Activated CD4-positive, alpha-beta T cell treated with anti-CD3 and anti-CD28 coated beads for 48 hours (primary cell): ENCODE results near the gene TRIOBP.

Source experiments
- DNase-seq: peaks from one replicate; pipeline ENCODE4 v3.0.0-alpha.2; 2020

The TRIOBP gene

DNA sequence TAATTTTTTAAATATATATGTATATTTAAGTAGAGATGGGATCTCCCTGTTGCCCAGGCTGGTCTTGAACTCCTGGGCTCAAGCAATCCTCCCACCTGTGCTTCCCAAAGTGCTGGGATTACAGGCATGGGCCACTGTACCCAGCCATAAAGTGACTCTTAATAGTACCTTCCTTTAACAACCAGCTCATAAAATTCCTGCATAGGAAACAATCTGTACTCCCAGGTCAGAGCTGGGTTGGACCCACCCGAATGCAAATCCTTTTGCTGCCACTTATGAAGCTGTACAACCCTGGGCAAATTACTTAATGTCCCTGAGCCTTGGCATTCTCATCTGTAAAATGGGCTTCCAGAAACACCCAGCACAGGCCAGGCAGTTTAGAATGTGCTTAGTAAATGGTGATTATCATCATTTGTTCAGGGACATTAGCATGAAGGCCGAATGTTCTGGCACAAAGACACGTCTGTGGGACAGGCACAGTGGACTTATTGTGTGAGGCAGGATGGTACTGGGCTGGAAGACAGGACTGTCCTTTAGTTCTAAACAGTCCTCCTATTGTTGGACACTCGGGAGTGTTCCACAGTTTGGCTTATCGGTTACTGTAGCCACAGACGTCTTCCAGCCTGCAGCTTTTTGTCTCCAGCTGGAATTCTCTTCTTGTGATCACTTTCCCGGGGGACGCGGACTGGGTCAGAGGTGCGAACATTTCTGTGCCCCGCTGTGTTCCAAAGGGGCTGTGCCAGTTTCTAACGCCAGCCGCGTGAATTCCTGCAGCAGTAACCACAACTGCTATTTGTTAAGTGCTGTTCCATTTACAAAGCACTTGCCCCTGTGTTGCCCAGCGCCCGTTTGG is 32.4 kb upstream of the TRIOBP start:
- DNase-seq, result no peak

DNA sequence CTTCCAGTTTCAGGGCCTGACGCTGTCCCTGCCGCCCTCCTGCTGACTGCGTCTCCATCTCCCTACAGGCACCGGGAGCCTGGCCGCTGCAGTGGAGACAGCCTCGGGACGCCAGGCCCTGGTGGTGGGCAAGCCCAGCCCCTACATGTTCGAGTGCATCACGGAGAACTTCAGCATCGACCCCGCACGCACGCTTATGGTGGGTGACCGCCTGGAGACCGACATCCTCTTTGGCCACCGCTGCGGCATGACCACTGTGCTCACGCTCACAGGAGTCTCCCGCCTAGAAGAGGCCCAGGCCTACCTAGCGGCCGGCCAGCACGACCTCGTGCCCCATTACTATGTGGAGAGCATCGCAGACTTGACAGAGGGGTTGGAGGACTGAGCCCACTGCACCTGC is 31.4 kb upstream of the TRIOBP start:
- no peak for DNase-seq

DNA sequence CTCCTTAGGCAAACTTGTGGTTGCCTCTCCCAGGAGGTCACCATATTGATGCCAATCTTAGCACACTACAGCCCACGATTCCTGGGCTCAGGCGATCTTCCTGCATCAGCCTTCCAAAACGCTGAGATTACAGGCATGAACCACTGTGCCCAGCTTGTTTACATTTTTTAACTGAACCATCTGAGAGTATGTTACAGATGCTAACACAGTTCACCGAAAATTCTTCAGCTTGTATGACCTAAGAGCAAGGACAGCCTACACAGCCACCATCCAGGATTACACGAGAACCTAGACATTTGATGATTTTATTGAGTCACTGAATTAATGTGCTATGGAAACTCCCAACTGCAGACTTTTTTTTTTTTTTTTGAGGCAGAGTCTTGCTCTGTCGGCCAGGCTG is 27.3 kb upstream of the TRIOBP start:
- no peak for DNase-seq

DNA sequence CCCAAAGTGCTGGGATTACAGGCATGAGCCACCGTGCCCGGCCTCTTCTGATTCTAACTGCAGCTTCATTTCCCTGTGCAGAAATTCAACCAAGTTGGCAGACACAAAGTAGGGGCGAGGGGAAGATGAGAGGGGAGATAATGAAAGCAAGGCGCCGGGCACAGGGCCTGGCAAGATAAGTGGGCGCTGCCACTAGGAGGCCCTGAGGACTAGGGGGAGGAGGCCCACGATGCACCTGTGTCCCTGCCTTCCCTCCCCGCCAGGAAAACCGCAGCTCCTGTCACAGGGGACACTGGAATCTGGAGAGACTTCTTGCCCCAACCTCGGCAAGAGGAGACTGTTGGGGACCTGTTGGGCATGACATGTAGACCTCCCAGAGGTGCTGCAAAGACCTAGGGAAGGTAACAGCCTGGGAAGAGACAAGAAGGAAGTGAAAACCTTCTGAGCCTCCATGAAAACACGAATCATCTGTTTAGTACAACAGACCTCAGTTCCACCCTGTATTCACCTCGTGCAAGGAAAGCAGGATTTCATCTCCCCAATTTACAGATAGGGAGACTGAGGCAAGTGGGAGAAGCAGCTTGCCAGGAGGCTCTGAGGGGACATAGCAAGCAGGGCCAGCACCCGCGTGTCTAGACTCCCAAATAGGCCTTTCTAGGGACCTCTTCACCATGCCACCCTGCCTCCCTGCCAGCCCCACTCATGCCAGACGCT is 24.5 kb upstream of the TRIOBP start:
- DNase-seq, result no peak

DNA sequence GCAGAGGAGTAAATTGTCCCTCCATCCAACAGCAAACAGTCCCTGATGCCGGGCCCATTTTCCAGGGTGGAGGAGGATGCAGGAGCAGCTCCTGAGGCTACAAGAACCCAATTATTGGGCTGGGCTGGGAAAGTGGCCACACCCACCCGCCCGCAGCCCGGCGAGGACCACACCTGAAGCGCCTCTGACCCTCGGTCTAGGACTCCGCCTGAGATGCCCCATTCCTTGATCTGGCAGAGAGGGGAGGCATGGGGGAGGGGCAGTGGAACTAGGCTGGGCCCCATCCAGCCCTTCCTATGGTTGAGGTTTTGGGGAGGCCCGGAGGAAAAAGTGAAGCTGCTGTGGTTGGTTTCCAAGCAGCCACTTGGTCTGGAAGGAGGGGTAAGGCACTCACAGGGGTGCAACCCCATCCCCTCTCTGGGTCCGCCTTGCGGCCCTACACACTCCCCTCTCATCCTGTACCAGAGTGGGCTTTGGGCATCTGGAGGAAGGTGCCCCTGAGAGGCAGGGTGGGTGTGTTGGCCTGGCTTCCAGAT is 23.9 kb upstream of the TRIOBP start:
- peak; percentile 40 for DNase-seq

DNA sequence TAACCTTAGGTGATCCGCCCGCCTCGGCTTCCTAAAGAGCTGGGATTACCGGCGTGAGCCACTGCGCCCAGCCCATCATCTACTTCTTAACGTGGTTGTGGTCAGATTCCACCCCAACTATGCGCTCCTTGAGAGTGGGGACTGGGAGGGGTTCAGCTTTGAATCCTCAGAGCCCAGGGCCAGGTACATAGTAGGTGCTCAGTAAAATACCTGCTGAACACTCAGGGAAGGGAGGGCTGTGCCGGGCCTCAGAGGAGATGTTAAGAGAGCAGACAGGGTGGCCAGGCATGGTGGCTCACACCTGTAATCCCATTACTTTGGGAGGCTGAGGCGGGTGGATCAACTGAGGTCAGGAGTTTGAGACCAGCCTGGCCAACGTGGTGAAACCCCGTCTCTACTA is 22.6 kb upstream of the TRIOBP start:
- no peak for DNase-seq

DNA sequence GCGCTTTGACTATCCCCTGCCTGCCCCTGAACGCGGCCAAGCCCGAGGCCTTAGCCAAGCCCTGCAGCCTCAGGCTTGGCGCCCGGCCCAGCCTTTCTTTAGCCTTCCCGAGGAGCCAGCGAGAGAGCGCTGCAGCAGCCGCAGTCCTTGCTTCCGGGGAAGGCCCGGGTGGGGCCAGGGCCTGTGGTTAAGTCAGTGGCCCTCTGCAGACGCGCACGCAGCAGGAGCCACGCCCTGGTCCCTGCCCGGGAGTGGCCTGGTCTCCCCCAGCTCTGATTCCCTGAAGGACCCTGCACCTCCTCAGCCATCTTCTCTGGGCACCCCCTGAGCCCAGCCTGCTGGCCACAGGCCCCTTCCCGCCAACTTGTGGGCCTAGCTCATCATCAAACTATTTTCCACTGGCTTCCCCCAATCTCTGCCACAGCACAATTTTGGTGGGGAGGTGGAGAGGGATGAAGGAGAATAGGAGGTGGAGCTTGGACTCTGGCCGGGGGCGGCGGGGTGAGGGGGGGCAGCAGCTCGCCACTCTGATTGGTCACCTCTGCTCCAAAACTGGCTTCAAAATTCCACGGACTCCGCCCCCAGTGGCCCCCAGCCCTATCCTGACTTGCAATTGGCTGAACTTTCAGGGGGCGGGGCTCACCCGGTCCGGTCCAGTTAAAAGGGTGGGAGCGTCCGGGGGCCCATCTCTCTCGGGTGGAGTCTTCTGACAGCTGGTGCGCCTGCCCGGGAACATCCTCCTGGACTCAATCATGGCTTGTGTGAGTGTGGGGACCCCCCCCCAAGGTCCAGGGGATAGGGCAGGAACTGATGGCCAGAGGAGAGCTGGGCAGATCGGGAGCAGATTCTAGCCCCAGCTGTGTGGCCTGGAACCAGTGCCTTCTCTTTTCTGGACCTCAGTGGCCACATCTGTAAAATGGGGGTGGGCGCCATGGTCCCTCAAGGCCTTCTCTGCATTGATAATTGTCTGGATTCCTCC is 21.6 kb upstream of the TRIOBP start, which contains the start of gene LGALS1:
Gene LGALS1, plus strand, starts transcription at position 686 of the 979 bp plus-strand sequence. Its CDS starts 67 bp downstream, at position 753.
- peak; percentile 79 for DNase-seq

DNA sequence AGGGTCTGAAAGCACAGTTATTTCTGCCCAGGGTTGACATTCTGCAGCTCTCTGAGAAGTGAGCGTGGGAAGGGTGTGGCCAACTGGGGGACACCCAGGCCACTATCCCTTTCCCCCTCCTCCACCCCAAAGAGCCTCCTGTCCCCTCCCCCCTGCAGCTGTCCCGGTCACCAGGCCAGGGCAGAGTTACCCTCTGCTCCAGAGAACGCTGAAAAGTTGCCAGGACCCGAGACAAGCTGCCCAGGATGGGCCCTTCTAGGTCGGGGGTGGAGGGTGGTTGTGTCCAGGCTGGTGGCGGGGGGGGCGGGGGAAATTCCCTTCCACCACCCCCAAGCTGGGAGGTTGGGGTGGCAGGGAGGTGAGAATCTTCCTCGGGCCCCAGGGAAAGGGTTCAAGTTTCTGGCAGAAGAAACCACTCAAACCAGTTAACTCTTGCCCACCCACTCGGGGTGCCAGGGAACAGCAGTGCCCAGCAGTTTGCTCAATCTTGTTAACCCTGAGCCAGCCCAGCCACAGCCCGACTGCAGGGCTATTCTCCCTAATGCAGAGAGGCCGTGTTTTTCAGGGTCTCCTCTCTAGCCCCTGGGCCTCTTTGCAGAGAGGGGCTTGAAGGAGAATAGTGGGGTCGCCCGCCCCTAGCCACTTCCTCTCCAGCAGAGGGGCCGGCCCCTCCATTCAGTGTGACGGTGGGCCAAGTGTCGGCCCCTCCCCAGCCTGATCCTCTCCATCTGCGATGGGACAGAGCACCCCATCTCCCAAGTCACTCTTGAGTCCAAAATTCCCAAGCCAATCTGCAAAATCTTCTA is 20.7 kb upstream of the TRIOBP start:
- DNase-seq, result peak; percentile 35

DNA sequence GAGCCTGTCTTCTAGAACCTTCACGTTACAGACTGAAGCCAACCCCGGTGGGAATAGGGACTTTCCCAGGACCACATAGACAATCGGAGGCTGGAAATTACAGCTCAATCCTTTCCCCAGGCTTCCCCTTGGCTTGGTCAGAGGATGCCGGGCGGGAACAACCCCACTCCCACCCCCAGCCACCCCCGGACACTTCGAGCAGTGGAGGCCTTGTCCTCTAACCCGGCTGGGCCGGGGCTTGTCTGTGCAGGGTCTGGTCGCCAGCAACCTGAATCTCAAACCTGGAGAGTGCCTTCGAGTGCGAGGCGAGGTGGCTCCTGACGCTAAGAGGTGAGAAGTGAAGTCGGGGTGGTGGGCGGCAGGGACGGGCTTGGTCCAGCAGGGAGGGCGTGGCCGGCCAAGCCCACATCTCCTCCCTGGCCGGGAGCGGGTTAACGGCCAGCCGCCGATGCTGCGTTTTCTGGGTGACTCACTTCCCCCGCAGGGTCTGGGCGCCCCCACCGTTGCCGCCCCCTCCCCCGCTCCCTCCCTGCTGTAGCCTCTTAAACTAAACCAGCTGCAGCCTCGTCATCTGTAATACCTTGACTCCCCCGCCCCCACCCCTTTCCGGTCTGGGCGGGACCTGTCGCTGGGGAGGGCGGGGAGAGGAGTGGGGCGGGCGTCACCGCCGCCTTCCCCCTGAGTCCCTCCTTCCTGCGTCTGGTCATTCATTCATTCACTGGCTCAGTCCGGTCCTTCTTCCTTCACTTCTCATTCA is 19.9 kb upstream of the TRIOBP start:
- peak; percentile 94 for DNase-seq

DNA sequence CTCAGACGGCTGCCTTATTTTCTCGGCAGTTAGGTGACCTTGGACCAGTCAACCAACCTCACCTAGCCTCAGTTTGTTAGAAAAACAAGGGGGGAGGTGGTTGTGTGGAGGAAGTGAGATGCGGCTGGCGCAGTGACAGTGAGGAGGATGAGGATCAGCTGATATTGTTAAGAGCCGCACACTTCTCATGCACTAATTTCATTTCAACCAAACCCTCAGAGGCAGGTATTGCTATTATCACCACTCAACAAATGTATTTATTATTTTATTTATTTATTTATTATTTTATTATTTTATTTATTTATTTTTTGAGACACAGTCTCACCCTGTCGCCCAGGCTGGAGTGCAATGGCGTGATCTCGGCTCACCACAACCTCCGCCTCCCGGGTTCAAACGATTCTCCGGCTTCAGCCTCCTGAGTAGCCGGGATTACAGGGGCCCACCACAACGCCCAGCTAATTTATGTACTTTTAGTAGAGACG is 19.3 kb upstream of the TRIOBP start:
- no peak for DNase-seq

DNA sequence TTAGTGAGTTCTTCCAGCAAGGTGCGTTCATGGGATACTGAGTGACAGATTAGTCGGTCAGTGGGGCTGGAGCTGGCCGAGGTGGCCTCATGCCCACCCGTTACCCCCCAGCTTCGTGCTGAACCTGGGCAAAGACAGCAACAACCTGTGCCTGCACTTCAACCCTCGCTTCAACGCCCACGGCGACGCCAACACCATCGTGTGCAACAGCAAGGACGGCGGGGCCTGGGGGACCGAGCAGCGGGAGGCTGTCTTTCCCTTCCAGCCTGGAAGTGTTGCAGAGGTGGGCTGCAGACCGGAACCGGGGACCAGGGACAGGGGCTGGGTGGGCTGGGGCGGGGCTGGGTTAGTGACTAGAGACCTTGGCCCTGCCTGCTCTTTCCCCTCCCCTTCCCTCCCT is 18.5 kb upstream of the TRIOBP start:
- DNase-seq, result no peak

DNA sequence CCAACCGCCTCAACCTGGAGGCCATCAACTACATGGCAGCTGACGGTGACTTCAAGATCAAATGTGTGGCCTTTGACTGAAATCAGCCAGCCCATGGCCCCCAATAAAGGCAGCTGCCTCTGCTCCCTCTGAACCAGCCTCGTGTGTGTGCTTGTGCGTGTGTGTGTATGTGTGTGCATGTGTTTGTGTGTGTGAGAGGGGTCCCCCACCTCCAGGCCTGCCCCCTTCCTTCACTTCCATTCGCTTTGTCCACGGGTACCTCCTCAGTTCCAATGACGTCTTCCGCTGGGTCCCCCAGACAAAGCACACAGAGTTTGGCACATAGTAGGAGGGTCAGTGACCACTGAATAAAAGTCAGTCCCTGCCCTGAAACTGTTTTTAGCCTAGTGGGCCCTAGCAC is 17.2 kb upstream of the TRIOBP start:
- DNase-seq, result no peak

DNA sequence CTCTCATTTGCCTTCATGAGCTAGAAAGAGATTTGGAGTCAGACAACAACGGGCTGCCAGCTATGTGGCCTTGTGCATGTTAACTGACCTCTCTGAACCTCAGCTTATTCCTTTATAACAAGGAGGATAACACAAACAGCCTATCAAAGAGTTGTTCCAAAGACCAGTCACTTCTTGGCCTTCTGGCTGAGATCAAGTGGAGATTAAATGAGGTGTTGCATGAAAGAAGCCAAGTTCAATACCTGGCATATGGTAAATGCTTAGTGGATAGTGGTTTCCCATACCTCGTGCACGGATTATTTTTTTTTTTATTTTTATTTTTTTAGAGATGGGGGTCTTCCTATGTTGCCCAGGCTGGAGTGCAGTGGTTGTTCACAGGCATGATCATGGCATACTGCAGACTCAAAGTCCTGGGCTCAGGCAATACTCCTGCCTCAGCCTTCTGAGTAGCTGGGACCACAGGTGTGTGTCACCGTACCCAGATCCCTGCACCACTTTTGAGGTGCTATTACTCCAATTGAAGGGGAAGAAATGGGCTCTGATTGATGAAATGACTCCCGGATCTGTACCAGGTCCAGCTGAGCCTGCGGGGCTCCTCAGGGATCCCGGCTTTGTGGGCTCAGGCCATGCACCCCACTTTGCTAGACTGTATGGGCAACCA is 16.5 kb upstream of the TRIOBP start:
- DNase-seq, result no peak

DNA sequence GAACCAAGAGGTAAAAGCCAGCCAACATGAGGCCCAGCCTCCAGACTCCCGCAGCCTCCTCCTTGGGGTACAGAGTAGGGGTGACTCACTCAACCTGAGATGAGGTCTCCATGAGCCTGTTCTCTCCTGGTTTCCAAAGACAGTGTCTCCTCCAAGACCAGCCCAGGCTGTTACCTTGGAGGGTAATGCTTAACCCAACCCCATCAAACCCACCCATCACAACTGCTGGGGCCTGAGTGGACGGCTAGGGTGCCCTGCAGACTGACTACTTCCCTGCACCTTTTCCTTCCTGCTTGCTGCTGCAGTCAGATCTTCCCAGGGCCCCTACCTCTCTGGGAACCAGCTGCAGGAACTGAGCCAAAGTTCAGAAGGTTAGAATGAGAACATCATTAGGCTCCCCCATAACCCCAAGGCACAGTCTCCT is 15.8 kb upstream of the TRIOBP start:
- no peak for DNase-seq

DNA sequence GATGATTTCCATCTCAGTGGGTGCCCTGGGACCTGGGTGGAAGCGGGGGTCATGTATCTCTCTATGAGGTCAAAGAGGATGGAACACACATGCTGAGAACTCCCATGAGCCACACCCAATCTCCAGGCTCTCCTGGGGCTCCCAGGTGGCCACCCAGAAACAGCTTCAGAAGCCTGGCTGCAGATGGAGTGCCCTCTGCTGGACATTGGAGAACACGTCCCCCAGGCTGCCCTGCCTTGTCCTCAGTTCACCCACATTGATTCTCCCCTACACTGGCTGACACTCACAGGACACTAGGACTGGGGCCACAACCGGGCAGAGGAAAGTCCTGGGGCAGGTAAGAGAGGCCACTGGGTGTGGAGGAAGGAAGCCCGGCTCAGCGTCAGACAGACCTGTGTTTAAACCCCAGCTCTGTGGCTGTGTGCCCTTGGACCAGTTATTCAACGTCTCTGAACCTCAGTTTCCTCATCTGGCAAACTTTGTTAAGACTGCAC is 15.2 kb upstream of the TRIOBP start:
- peak; percentile 84 for DNase-seq

DNA sequence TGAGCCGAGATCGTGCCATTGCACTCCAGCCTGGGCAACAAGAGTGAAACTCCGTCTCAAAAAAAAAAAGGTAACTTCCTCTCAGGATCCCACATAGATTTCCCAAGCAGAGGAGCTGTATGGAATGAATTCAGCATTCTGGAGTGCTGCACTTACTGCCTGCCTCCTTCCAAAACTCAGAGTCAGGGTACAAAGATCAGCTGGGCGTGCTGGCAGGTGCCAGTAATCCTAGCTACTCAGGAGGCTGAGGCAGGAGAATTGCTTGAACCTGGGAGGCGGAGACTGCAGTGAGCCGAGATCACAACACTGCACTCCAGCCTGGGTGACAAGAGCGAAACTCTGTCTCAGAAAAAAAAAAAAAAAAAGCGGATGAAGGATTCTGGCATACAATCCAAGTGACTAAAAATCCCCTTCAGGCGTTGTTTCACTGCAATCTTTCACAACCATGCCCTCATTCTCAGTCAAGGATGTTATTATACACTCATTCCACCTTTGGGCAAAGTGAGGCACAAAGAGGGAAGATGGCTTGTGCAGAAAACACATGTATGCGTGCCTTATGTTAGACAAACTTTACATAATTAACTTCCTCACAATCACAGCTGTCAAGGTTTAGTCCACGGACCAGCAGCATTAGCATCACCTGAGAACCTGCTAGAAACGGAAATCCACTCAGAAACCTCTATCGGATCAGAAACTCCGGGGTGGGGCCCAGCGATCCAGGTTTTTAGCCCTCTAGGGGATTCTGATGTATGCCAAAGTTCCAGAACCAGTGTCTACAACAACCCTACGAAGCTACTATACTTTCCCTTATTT is 11.8 kb upstream of the TRIOBP start:
- no peak for DNase-seq

DNA sequence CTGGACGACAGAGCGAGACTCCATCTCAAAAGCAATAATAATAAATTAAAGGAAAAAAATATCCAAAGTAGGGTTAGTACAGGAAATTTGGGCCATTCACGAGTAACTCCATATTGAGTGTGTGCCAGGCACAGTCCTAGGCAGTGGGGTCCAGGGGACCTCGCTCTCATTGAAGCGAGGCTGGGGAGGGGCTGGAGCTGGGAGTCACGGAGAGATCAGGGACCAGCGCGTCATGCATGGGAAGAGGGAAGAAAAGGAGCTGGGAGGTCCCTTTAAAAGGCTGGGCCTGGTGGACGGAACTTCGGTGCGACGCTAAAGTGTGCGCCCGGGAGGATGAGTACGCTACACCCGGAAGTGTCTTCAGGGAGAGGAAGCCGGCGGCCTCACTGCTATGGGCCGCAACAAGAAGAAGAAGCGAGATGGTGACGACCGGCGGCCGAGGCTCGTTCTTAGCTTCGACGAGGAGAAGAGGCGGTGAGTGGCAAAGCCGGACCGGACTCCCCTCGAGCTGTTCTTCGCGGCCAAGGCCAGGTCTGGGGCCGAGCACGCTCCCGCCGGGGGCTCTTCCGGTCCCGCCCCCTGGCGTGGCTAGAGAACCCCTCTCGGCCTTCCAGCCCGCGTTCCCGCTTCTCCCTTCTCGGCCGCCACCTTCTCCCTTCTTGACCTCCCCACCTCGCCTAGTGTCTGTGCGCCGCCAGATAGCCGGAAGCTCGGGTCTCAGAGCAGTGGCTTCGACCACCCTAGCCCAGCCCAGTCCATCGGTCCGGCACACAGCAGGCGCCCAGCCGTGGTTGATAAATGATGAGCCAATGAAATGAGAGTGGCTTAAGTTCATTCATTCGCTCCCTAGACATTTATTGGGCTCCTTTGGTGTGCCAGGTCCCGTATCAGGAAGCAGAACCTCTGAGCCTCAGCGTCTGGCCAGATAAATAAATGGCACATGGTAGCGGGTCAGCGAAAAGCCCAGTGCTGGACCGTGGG is 10.6 kb upstream of the TRIOBP start, which contains the start of gene NOL12:
Gene NOL12, plus strand, starts transcription at position 342 of the 981 bp plus-strand sequence. Its CDS starts 50 bp downstream, at position 392.
- peak; percentile 84 for DNase-seq

DNA sequence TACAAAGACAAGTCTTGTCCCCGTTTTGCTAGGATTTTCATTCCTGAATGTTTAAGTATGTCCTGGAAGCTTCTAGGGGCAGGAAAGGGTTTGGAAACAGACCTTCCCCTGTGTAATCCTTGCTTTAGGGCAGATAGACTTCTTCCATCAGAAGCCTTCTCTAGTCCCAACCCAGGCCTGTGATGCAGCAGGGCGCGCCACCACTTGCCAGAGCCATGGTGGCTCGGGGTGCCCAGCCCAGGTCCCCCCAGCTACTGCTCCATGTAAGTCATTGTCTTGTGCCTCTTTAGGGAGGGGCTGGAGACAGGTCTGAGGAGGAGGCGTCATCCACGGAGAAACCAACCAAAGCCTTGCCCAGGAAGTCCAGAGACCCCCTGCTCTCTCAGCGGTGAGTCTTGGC is 6.4 kb upstream of the TRIOBP start:
- no peak for DNase-seq
